Esophagus muscularis mucosa (tissue), 3 donors: ENCODE measurements around the gene SLC49A3.

Experiments used
- POLR2A ChIP-seq: fragments of 450-650 bp; IDR thresholded peaks from one replicate; pipeline ENCODE4 v1.6.1; 2017; ENCODE audit warnings: antibody characterized with exemption, moderate library complexity, mild to moderate bottlenecking, low read depth
- POLR2AphosphoS5 ChIP-seq, 2 donors: sonication (generic); formaldehyde crosslinking; IDR thresholded peaks; one replicate each; pipeline ENCODE4 v1.6.1; 2017; ENCODE audit warnings: antibody characterized with exemption in 2 of 2
- TF ChIP-seq, protein P1 (sequence below), 3 experiments: fragments of 200-600 bp in 2 of 3; fragments of 450-650 bp in 1 of 3; sonication (generic) in 2 of 3; IDR thresholded peaks; one replicate each; pipeline ENCODE4 v1.5.1; 2017 to 2019; ENCODE audit warnings: antibody characterized with exemption in 3 of 3, mild to moderate bottlenecking in 2 of 3, moderate library complexity in 1 of 3

- TF ChIP-seq, protein P1, sequence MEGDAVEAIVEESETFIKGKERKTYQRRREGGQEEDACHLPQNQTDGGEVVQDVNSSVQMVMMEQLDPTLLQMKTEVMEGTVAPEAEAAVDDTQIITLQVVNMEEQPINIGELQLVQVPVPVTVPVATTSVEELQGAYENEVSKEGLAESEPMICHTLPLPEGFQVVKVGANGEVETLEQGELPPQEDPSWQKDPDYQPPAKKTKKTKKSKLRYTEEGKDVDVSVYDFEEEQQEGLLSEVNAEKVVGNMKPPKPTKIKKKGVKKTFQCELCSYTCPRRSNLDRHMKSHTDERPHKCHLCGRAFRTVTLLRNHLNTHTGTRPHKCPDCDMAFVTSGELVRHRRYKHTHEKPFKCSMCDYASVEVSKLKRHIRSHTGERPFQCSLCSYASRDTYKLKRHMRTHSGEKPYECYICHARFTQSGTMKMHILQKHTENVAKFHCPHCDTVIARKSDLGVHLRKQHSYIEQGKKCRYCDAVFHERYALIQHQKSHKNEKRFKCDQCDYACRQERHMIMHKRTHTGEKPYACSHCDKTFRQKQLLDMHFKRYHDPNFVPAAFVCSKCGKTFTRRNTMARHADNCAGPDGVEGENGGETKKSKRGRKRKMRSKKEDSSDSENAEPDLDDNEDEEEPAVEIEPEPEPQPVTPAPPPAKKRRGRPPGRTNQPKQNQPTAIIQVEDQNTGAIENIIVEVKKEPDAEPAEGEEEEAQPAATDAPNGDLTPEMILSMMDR (IDR thresholded peaks at IDR 0.05) = no peak
- TF ChIP-seq POLR2A = no peak
- no peak for TF ChIP-seq POLR2AphosphoS5 (IDR thresholded peaks at IDR 0.05)
Measured at GRCh38 chr4:649751-650310, 39.1 kb downstream of the SLC49A3 start.
